HT1080 (cell line): Measurements from ENCODE around the gene FAM43B. TPM values are rescaled to one million over a fixed set of nuclear protein-coding genes. Genes with fewer than 3 reads are reported as not detected.

Experiments used
- DNase-seq: peaks from one replicate; pipeline ENCODE4 v3.0.0-alpha.2; 2015; ENCODE audit warnings: low read depth
- total RNA-seq: library from RNA; depleted of rRNA; stranded (reverse); fragments of >200 nt; shearing (Covaris generic); gene quantifications from 2 replicates; pipeline ENCODE4 v1.2.3, GENCODE V29; 2014

The FAM43B gene
- total RNA-seq, 1 experiment from 2014 or later = 0.08 TPM

DNA sequence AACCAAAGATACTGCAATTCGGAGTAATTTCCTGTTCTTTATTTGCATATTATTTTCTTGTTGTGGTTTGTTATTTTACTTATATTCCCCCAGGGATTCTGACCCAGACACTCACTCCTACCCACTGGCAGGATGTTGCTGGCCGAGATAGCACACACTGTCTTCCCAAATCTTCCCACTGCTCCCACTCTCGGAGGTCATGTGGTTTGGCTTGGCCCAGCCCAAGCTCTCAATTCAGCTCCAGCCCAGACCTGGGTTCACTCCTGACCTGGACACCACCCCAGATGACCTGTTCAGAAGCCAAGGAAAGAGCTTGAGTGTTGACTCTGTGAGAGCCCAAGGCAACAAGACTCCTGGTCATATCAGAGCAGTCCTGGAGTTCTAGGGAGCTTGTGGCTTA lies 1.2 kb upstream of the FAM43B start:
- DNase-seq = no peak

DNA sequence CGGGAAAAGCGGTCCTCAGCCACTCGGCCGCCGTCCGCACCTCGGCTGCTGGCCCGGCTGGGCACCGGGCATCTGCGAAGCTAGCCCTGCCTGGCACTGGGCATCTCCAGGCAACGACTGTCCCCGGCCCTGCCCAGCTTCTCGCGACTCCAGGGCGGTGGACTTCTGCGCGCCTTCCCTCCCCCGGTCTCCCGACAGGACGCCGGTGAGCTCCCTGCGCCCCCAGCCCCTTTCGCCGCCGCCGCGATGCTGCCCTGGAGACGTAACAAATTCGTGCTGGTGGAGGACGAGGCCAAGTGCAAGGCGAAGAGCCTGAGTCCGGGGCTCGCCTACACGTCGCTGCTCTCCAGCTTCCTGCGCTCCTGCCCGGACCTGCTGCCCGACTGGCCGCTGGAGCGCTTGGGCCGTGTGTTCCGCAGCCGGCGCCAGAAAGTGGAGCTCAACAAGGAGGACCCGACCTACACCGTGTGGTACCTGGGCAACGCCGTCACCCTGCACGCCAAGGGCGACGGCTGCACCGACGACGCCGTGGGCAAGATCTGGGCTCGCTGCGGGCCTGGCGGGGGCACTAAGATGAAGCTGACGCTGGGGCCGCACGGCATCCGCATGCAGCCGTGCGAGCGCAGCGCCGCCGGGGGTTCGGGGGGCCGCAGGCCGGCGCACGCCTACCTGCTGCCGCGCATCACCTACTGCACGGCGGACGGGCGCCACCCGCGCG lies 514 bp downstream of the FAM43B start:
- no peak for DNase-seq

DNA sequence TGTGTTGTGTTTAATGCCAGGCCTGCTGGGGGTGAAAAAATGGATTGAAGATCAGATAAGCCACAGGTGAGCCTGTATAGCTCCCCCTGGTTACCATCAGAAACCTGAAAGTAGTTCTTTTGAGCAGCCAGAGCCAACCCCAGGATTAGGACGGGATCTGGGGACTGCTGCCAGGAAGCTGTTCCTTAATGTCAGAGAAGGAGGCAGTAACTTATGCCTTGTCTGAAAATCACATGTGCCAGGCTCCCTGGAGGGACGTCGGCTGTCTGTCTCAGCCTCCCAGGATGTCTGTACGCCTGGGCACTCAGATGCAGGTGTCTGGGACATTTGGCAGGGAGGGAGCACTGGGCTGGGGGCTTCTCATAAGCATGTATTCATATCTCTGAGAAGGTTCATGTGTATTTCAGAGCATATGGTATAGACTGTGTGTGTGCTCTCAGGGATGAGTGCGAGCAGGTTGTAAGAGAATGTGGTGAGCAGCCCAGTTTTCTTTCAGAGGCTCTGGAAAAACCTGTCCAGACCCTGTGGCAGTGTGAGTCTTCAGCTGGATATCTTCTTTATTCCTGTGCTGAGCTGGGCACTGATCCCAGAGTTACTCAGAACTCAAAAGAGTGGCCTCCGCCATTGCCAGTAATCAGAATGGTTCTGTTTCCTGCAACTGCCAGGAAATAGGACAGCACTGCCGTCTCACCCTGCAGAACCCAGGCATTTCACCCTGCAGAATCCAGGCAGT lies 2.8 kb downstream of the FAM43B start:
- no peak for DNase-seq

DNA sequence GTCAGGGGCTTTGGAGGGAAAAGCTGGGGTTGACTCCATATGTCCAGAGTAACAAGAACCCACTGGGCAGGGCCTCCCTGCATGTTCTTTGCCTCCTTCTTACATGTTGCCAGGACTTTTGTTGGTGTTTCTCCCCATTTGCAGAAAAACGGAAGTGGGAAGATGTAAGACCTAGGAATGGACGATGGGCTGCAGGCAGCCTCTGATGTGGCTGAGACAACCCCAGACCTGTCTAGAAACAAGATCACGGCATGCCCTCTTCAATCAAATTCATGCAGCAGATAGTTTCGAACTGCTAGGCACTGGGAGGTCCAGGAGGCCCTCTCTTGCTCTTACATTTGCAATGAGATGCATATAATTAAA lies 3.4 kb downstream of the FAM43B start:
- DNase-seq = no peak

DNA sequence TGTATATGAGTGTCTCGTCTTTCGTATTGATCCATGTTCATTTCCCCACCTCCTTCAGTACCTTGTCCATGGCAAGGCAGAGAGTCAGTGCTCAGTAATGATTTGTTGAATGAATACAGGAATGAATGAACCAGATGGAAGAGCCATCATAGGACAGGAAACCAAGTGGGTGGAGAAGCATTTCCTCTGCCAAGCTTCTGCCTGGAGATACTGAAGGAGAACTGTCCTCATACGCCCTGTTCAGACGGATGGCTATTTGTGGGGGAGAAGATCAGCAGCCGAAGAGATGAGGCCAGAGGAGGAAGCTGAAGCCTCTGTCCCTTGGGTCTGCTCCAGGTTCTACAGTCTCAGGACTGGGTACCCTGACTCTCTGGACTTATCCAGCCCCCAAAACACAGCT lies 5.8 kb downstream of the FAM43B start:
- DNase-seq = no peak

DNA sequence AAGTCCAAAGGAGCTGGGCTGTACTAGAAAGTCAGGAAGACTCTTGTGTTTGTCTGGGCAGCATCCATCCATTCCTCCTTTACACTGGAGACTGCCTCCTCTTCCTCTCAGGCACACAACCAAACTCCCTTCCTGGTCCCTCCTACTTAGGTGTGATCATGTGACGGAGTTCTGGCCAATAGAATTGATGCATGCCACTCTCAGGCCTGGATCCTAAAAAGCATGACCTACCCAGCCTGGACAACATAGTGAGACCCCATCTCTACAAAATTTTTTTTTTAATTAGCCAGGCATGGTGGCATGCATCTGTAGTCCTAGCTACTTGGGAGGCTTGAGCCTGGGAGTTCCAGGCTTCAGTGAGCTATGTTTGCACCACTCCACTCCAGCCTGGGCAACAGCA lies 8.6 kb downstream of the FAM43B start:
- no peak for DNase-seq

DNA sequence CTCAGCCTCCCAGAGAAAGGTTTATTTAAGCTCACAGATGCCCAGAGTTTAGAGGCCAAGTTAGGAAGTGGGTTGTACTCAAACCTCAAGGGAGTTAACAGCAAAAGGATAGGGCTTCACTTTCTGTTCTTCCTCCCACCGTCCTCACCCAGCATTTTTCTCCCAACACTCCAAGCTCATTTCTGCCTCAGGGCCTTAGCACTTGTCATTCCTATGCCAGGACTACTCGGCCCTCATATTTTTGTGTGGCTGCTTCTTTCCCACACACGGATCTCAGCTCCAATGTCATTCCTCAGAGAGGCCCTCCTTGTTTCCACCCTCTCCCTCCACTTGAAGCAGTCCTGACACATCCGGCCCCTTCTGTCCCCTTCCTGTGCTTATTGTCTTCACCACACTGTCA lies 12.9 kb downstream of the FAM43B start:
- DNase-seq = no peak

DNA sequence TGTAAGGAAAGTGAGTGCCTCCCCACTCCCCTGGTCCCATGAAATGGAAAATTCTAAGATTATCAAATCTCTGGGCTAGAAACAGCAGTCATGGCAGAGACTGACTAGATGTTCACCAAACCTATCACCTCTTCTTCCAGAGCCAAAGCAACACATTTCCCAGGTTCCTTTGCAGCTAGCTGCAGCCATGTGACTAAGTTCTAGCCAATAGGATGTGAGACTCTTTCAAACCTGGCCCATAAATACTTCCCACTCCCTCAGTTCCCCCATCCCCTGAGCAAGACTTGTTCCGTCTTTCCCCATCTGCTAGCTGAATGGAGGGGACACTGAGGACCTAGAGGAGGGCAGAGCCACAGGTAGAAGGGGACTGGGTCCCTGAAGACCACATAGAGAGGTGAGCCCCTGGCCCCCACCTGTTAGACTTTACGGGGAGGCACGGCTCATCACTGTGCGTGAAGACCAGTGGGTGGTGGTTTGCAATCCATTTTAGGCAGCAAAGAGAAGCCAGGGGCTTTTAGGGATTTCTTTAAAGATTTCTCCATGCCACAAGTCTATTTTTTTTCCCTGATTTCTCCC lies 17.2 kb downstream of the FAM43B start:
- DNase-seq = no peak

DNA sequence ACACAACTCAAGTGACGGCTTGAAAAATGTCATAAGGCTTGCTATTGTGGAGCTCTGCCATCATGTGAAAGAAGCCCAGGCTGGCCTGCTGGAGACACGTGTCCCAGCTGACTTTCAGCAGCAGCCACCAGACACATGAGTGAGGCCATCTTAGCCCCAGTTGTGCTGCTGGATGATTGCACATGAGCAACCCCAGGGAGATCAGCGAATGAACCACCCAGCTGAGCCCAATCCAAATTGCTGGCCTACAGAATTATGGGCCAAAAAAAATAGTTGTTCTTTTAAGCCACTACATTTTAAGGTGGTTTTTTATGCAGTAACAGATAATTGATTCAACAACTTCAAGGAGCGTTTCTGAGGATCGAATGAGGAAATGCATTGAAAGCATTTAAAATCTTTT lies 19.1 kb downstream of the FAM43B start:
- DNase-seq = no peak

DNA sequence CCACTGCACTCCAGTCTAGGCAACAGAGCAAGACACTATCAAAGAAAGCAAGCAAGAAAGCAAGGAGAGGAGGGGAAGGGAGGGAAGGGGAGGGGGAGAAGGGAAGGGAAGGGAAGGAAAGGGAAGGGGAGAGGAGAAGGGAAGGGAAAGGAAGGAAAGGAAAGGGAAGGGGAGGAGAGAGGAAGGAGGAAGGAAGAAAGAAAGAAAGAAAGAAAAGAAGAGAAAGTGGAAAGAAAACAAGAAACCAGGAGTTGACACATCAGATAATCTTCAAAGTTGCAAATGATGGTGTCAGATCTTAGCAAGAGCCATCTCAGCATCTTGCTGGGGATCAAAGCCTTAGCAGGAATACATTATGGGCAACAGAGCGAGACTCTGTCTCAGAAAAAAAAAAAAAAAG lies 21.6 kb downstream of the FAM43B start:
- no peak for DNase-seq

DNA sequence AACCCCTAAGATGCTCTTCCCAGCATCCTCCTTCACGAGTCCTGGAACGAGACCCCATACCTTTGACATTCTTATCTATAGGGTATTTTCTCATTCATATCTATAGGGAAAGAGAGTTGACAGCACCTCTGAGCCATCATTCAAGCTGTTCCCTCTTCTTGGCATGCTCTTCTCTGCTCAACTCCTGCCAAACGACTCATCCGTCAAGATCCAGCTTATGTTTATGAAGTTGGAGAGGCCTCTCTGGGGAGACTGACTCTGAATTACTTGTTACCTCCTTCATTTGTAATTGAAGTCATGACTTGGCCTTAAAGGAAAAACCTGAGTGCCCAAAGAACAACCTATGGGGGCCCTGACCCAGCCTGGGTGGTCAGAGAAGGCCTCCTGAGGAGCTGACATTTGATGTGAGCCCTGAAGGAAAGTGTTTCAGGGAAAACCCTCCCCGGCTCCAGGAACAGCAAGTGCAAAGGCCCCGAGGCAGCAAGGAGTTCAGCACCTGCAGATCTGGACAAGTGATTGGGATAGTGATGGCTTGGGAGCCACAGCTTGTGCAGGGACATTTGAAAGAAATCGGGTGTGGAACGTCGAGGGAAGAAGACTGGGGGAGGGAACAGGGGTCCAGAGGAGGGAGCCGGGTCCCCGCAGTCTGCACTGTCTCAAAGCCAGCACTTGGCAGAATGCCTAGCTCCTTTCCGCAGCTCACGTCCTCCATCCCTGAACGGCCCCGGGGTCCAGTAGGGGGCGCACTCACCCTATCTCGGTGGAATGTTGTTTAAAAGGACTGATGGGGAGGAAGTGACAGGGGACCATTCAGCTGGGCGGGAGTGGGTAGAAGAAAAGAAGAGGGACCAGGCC lies 22.5 kb downstream of the FAM43B start:
- peak; percentile 81 for DNase-seq

DNA sequence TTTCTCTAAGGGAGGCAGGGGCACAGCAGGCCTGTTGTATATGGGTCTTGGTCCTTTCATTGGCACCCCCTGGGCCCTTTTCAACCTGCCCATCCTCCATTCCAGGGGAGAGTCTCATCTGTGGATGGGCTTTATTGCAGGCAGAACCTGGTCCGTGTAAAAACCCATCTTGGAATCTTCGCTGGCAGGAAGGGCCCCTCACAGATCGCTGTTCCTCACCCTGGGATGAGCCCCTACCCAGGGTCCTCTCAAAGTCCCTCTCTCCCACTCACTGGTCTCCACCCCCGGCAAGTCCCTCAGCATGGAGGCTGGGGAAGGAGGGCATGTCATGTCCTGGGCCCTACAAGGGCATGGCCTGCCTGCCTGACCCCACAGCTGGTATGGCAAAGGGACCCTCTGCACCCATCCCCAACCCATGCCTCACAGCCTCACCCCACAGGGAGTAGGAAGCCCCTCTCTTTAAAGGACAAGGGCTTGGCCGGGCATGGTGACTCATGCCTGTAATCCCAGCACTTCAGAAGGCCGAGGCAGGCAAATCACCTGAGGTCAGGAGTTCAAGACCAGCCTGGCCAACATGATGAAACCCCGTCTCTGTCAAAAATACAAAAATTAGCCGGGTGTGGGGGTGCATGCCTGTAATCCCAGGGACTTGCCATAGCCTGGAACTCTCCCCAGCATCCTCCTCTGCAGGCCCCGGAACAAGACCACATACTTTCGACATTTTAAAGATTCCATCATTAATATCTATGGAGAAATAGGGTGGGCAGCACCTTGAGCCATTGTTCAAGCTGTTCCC lies 23.4 kb downstream of the FAM43B start:
- no peak for DNase-seq

DNA sequence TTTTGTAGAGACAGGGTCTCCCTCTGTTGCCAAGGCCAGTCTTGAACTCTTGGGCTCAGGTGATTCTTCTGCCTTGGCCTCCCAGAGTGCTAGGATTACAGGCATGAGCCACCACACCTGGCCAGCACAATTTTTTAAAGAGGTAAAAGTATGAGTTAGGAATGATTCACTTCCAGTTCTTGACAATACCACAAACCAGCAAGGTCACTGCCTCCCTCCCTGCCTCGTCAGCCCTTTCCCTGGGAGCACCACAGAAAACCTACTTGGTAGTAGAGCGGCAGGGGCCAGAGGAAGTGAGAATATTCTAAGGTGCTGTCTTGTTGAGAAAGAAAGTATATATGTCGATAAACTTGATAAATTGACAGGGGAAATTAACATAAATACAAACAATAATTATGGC lies 25.7 kb downstream of the FAM43B start:
- peak; percentile 80 for DNase-seq

DNA sequence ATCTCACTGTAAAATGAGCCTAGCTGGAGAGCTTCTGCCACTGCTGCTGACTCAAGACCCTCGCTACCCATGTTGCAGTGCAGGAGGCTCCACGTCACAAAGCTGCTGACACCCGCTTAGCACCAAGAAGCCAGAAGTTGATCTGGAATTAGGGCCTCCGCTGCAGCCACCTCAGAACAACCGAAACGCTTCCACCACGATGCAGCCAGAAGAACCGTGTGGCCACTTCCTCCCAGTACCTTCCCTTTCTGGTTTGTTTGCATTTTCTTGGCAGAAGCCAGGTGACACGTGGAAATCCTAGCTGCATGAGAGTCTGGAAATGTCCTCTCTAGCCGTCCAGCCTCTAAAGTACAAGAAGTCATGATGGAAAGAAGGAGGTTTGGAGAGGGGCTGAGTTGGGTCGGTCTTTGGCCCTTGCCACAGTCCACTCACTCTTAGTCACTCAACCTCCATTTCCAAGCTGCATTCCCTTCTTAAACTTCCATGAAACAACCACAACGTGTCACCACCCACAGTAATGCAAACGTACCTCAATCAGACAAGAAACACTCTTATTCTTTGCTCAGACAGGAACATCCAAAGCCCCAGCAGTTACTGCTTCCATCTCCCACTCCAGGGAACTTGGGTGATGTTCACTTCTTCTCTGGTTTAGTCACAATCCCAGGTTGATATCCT lies 26.5 kb downstream of the FAM43B start:
- peak; percentile 75 for DNase-seq

DNA sequence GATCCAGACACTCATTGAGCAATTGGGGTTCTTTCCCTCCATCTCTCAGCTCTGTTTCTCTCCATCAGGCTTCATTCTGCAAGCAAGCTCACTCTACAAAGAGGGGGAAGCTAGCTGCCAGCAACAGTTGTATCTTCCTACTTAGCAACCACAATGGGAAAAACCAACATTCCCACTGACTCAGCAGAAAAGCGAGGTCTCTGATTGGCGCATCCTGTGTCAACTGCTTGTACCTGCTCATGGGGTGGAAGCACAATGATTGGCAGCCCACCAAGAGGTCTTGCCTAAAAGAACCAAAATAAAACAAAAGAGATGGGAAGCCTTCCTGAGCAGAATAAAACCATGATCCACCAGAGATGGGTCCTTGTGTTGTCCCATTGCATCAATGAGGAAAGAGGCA lies 32.5 kb downstream of the FAM43B start:
- DNase-seq = peak; percentile 69

DNA sequence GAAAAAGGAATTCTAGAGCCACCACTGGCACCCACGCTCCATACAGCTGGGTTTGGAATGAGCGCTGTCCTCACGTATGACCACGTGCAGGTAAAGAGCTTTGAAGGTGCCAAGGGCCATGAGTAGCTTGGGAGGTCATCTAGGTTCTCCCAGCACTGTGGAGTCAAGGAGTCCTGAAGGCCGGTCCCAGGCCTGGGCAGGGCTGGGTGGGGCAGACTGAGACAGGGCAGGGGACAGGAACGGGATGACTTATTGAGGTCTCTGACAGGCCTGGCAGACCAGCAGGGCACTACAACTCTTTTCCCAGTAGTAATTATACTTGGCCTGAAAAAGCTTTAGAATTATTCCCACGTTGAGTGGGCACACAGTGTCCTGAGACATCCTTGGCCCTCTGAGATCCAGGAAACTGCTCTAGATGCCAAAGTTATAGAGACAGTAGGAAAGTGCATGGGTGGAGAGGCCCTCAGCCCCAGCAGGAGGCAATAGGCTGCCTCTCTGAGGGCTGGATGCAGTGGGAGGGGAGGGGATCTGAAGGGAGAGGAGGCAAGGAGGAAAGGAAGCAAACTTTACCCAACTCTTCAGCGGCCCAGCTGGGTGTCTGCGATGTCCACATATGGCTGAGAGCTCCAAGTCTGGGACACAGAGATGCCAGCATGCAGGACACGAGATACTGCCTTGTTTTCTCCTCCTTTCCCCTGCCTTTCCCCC lies 34.7 kb downstream of the FAM43B start:
- no peak for DNase-seq

DNA sequence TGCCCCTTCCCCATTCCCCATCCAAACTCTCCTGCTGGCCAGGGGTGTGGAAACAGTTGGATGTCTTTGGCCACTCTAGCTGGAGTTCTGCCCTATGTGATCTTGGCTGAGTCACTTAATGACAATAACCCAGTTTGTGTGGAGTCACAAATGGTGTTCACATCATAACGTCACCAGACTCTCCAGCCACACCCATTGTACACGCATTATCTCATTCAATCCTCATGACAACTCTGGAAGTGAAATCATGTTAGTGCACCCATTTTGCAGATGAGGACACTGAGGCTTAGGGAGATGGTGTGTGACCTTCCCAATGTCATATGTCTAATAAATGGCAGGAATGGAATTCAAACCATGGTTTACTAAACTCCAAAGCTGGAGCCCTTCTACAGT lies 35.3 kb downstream of the FAM43B start:
- DNase-seq = peak; percentile 43

DNA sequence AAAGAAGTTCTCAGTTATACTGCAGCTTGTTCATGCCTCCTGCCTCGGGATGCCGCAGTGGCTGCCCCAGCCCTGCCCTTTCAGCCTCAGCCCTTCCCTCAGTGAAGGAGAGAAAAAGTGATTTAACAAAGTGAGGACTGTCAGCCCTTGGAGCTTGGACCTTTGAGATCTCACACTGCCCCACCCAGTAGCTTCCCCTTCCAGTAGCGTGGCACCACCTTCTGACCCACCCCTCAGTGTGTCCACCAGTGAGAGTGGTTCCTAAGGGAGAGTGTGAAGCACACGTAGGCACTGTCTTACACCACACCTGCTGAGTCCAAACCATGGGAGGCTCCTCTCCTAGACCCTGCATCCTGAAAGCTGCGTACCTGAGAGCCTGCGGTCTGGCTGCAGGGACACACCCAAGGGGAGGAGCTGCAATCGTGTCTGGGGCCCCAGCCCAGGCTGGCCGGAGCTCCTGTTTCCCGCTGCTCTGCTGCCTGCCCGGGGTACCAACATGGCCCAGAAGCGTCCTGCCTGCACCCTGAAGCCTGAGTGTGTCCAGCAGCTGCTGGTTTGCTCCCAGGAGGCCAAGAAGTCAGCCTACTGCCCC lies 36.4 kb downstream of the FAM43B start, which contains the start of gene CDA:
Gene CDA (plus strand): TSS at position 464 of the 592 bp plus-strand sequence. CDS start 33 bp downstream, at position 497.
- no peak for DNase-seq
